GM12878 (cell line): ENCODE data around the gene ST6GAL2. TPM values are rescaled to one million over a fixed set of nuclear protein-coding genes. Genes with fewer than 3 reads are reported as not detected.

Experiments
- ATAC-seq: fragments of 200-7000 bp; cut with Tn5 transposase; 3 replicates; pipeline ENCODE4 v1.9.1; 2020; ENCODE audit warnings: mild to moderate bottlenecking, moderate library complexity
- BruUV-seq: library from RNA; stranded (reverse); fragments of 400-500 nt; replicated peaks from 2 replicates; lab custom pipeline; 2021; lab: Mats Ljungman, UMichigan
- CTCF ChIA-PET: fragments of 300-600 bp; sonication (Branson Sonifier 250); formaldehyde crosslinking; extraction: SDS; loops from one replicate; lab custom pipeline; 2021; ENCODE audit warnings: inconsistent platforms; lab: Yijun Ruan, JAX
- POLR2A ChIA-PET: fragments of 350-600 bp; formaldehyde crosslinking; extraction: SDS; loops from one replicate; lab custom pipeline; 2021; ENCODE audit warnings: inconsistent platforms; lab: Charles Lee
- RAD21 ChIA-PET: fragments of 300-600 bp; sonication (Branson Sonifier 250); formaldehyde crosslinking; loops from one replicate; lab custom pipeline; 2023; ENCODE audit warnings: antibody characterized with exemption; ENCODE audit not compliant: unreplicated experiment; lab: Charles Lee
- SMC1A ChIA-PET: fragments of 300-600 bp; sonication (Branson Sonifier 250); formaldehyde crosslinking; loops from one replicate; lab custom pipeline; 2023; ENCODE audit not compliant: unreplicated experiment, uncharacterized antibody; lab: Charles Lee
- DNase-seq: peaks from one replicate; pipeline ENCODE4 v3.0.0-alpha.2; 2011; ENCODE audit warnings: low read depth, low spot score
- FAIRE-seq: peaks from 3 replicates; lab custom pipeline; 2011; peaks lifted over from hg19 to GRCh38; lab: Jason Lieb, UNC
- H2AFZ ChIP-seq: 2 replicates; pipeline ENCODE4 v1.6.0; 2011; ENCODE audit warnings: low read depth, low read length, control low read depth; ENCODE audit not compliant: control insufficient read depth
- H3K27ac ChIP-seq: 2 replicates; pipeline ENCODE4 v1.5.1; 2011; ENCODE audit warnings: control low read depth; ENCODE audit not compliant: control insufficient read depth, insufficient read depth
- H3K27me3 ChIP-seq, 2 experiments: replicated peaks in 1 of 2; 2 replicates each; pipeline versions ENCODE4 v1.6.0 to v1.6.1; 2011; ENCODE audit warnings: low read length in 1 of 2; ENCODE audit not compliant: control insufficient read depth in 2 of 2, insufficient read depth in 2 of 2
- H3K36me3 ChIP-seq, 2 experiments: 2 replicates each; pipeline ENCODE4 v1.5.1; 2011; ENCODE audit warnings: low read length in 1 of 2; ENCODE audit not compliant: control insufficient read depth in 2 of 2, insufficient read depth in 2 of 2
- H3K4me1 ChIP-seq: 2 replicates; pipeline ENCODE4 v1.6.1; 2011; ENCODE audit warnings: mild to moderate bottlenecking, low read length, moderate library complexity, mixed read lengths; ENCODE audit not compliant: control insufficient read depth, insufficient read depth
- H3K4me2 ChIP-seq: 2 replicates; pipeline ENCODE4 v1.6.0; 2011; ENCODE audit warnings: control low read depth; ENCODE audit not compliant: control insufficient read depth, insufficient read depth
- H3K4me3 ChIP-seq: fragments of 200-600 bp; sonication (generic); 2 replicates; pipeline ENCODE4 v1.5.1; 2016
- H3K79me2 ChIP-seq: 2 replicates; pipeline ENCODE4 v1.6.0; 2011; ENCODE audit warnings: low read length; ENCODE audit not compliant: control insufficient read depth, insufficient read depth
- H3K9ac ChIP-seq: 2 replicates; pipeline ENCODE4 v1.8.0; 2011; ENCODE audit warnings: low read length, control low read depth, mixed read lengths; ENCODE audit not compliant: control insufficient read depth, insufficient read depth
- H3K9me3 ChIP-seq: replicated peaks from 3 replicates; pipeline ENCODE4 v1.5.1; 2011; ENCODE audit warnings: mild to moderate bottlenecking, low read length; ENCODE audit not compliant: control insufficient read depth, insufficient read depth
- H4K20me1 ChIP-seq: 2 replicates; pipeline ENCODE4 v1.6.0; 2011; ENCODE audit not compliant: control insufficient read depth, insufficient read depth
- MYC ChIP-seq: IDR thresholded peaks from 2 replicates; pipeline ENCODE4 v1.6.1; 2011; ENCODE audit warnings: mild to moderate bottlenecking, low read length, moderate library complexity, inconsistent platforms; ENCODE audit not compliant: insufficient read depth, insufficient replicate concordance, insufficient read length, severe bottlenecking
- RCOR1 ChIP-seq: conservative IDR thresholded peaks from 2 replicates; pipeline ENCODE4 v1.6.1; 2012; ENCODE audit warnings: low read depth, low read length, improper control_type of control experiment
- WGBS: methylation state at CpG from one replicate; pipeline ENCODE4 v1.1.6; 2016; ENCODE audit warnings: low lambda C conversion rate; ENCODE audit not compliant: insufficient replicate concordance, insufficient coverage; ENCODE audit errors: missing lambda C conversion rate; 5-methylcytosine and 5-hydroxymethylcytosine counted together
- in situ Hi-C: fragments of 300-500 bp; cut with MboI; formaldehyde crosslinking; loops from 9 replicates; pipeline ENCODE4 v1.14.3; 2018; ENCODE audit warnings: mixed read lengths
- intact Hi-C: fragments of 100-400 bp; cut with micrococcal nuclease; formaldehyde crosslinking; loops from one replicate; pipeline ENCODE4 v1.14.2; 2022; ENCODE audit not compliant: unreplicated experiment
- polyA plus RNA-seq, 11 experiments: library from polyadenylated mRNA; depleted of rRNA in 4 of 11; unstranded in 6 of 11; stranded (reverse) in 5 of 11; fragments of >200 nt; fragmentation: Nextera tagmentation in 4 of 11; fragmentation: Illumina TruSeq in 1 of 11; extraction: Ambion mirVana in 4 of 11; extraction: Trizol in 1 of 11; gene quantifications; 1 replicate in 1 of 11; 2 replicates in 10 of 11; pipeline versions ENCODE4 v1.2.1 to v1.2.3, GENCODE V29; 2011 to 2016; ENCODE audit warnings: inconsistent platforms in 2 of 11, missing spikeins in 2 of 11, low read depth in 1 of 11
- total RNA-seq, 4 experiments: library from RNA; depleted of rRNA in 3 of 4; stranded (reverse); fragments of >200 nt in 3 of 4; fragmentation: Illumina TruSeq in 1 of 4; extraction: Trizol in 1 of 4; gene quantifications; 2 replicates each; pipeline versions ENCODE4 v1.2.1 to v1.2.3, GENCODE V29; 2013 to 2021

ST6GAL2 gene
- total and polyA plus RNA-seq, 10 of the 15 experiments (the other 5 are each of a cell fraction or from before 2014, with no cell fraction given) = not detected

DNA sequence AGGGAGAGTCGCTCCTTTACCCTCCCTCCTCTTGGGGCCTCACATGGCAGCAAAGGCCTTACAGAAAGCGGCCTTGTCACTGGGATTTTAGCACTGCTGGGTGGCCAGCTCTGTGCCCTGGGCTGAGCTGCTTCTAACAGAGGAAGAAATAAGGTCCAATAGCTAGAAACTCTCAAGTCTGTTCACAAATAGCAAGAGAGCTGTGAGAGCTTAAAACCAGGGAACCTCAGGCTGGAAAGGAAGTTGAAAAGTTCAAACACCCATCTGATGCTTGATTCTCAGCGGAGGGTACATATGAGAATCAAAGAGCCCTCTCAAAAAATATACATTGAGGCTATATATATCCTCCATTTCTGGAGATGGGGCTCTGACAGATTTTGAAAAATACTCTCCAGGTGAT is 54.7 kb downstream of the ST6GAL2 start:
- ATAC-seq (no peak), FAIRE-seq (no peak), DNase-seq (no peak)
- H3K4me3 ChIP-seq = no peak overlapping the region
- H3K9ac ChIP-seq = no peak overlapping the region
- no peak for TF ChIP-seq RCOR1
- no TSS peak for BruUV-seq
- WGBS = 0% methylated on average over 3 of the region's 3 CpGs
- ChIA-PET SMC1A (no interaction called here), POLR2A (no interaction called here), CTCF (no interaction called here), RAD21 (no interaction called here)
- no peaks in the 10 kb centered on the region for H3K79me2 ChIP-seq
- no peaks in the 10 kb centered on the region for H3K4me1 ChIP-seq
- no peaks in the 10 kb centered on the region for H3K9me3 ChIP-seq
- no peak overlapping the region for H3K27ac ChIP-seq
- H2AFZ ChIP-seq = no peak overlapping the region
- no peaks in the 10 kb centered on the region for H4K20me1 ChIP-seq
- in situ Hi-C loops = no loop called here
- H3K4me2 ChIP-seq = no peak overlapping the region
- H3K27me3 ChIP-seq = no peaks in the 10 kb centered on the region; a peak in 1 of 4 replicates
- no peaks in the 10 kb centered on the region for H3K36me3 ChIP-seq
- intact Hi-C loops = no loop called here

DNA sequence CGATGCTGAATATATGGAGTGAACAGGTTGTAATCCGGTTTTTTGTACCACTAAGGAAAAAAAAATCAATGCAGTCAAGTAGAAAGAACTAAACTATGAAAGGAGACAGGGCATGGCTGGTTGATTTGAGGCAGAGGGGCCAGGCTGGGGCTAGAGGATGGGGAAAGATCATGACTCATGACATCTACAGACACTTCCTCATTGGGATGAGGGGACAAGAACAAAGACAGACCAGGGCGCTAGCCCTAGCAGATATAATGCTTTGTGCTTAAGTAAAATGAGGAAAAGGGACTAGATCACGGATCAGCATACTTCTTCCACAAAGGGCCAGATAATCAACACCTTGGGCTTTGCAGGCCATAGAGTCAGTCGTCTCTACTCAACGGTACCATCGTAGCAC is 55.8 kb downstream of the ST6GAL2 start:
- FAIRE-seq = no peak
- Histone ChIP-seq H3K9ac (no peak overlapping the region), H3K79me2 (no peaks in the 10 kb centered on the region), H3K4me1 (no peaks in the 10 kb centered on the region), H2AFZ (no peak overlapping the region), H4K20me1 (no peaks in the 10 kb centered on the region), H3K4me3 (no peak overlapping the region), H3K4me2 (no peak overlapping the region), H3K36me3 (no peaks in the 10 kb centered on the region), H3K27ac (no peak overlapping the region), H3K27me3 (no peaks in the 10 kb centered on the region; a peak in 1 of 4 replicates), H3K9me3 (no peaks in the 10 kb centered on the region)
- CTCF ChIA-PET = no interaction called here
- DNase-seq = no peak
- SMC1A ChIA-PET = no interaction called here
- in situ Hi-C loops (no loop called here), intact Hi-C loops (no loop called here)
- no TSS peak for BruUV-seq
- ATAC-seq = no peak
- WGBS = 47% methylated on average over 7 of the region's 7 CpGs
- TF ChIP-seq MYC = no peak
- RAD21 ChIA-PET = no interaction called here
- POLR2A ChIA-PET = no interaction called here
